Neural progenitor cell (in vitro differentiated cells): Measurements from ENCODE around the gene IL17D. TPM values are rescaled to one million over a fixed set of nuclear protein-coding genes. Genes with fewer than 3 reads are reported as not detected.

Source experiments
- DNase-seq: peaks from one replicate; pipeline ENCODE4 v3.0.0-alpha.2; 2016; ENCODE audit warnings: low spot score
- H2AFZ ChIP-seq: fragments of 200-600 bp; sonication (generic); replicated peaks from 2 replicates; pipeline ENCODE4 v1.6.1; 2016; ENCODE audit warnings: antibody characterized with exemption
- H3F3A ChIP-seq: fragments of 200-600 bp; sonication (generic); 2 replicates; pipeline ENCODE4 v1.6.1; 2016; ENCODE audit warnings: antibody characterized with exemption, low read depth
- H3K27ac ChIP-seq: fragments of 200-600 bp; sonication (generic); 2 replicates; pipeline ENCODE4 v1.5.1; 2016; ENCODE audit warnings: mild to moderate bottlenecking
- H3K27me3 ChIP-seq: fragments of 200-600 bp; sonication (generic); 2 replicates; pipeline ENCODE4 v1.6.1; 2016; ENCODE audit warnings: mild to moderate bottlenecking, moderate library complexity
- H3K36me3 ChIP-seq: fragments of 200-600 bp; sonication (generic); 2 replicates; pipeline ENCODE4 v1.5.1; 2016
- H3K4me1 ChIP-seq: fragments of 200-600 bp; sonication (generic); 2 replicates; pipeline ENCODE4 v1.6.1; 2016; ENCODE audit warnings: mixed run types
- H3K4me2 ChIP-seq: fragments of 200-600 bp; sonication (generic); 2 replicates; pipeline ENCODE4 v1.6.1; 2016
- H3K4me3 ChIP-seq: fragments of 200-600 bp; sonication (generic); 2 replicates; pipeline ENCODE4 v1.5.1; 2016
- H3K79me2 ChIP-seq: fragments of 200-600 bp; sonication (generic); 2 replicates; pipeline ENCODE4 v1.6.1; 2016; ENCODE audit warnings: low read depth
- H3K9ac ChIP-seq: fragments of 200-600 bp; sonication (generic); 2 replicates; pipeline ENCODE4 v1.6.1; 2016
- H3K9me3 ChIP-seq: fragments of 200-600 bp; sonication (generic); 2 replicates; pipeline ENCODE4 v1.5.1; 2016; ENCODE audit warnings: low read depth
- H4K20me1 ChIP-seq: fragments of 200-600 bp; sonication (generic); 2 replicates; pipeline ENCODE4 v1.6.1; 2016; ENCODE audit warnings: low read depth
- H3K27ac Mint-ChIP-seq: 3 replicates; pipeline ENCODE4 v1.8.0; 2021; ENCODE audit warnings: mixed read lengths
- H3K27me3 Mint-ChIP-seq: 2 replicates; pipeline ENCODE4 v1.8.0; 2022; ENCODE audit warnings: low read depth, mild to moderate bottlenecking, inconsistent platforms, moderate library complexity, mixed read lengths; ENCODE audit not compliant: insufficient read depth
- H3K36me3 Mint-ChIP-seq: 3 replicates; pipeline ENCODE4 v1.8.0; 2021; ENCODE audit warnings: mixed read lengths
- H3K4me1 Mint-ChIP-seq: 3 replicates; pipeline ENCODE4 v1.8.0; 2021; ENCODE audit warnings: mixed read lengths
- H3K4me3 Mint-ChIP-seq: 3 replicates; pipeline ENCODE4 v1.8.0; 2021; ENCODE audit warnings: mild to moderate bottlenecking, moderate library complexity, mixed read lengths
- H3K9me3 Mint-ChIP-seq: 3 replicates; pipeline ENCODE4 v1.8.0; 2020; ENCODE audit warnings: mixed read lengths
- EZH2 ChIP-seq: fragments of 200-600 bp; sonication (generic); IDR thresholded peaks from 2 replicates; pipeline ENCODE4 v1.6.1; 2017; ENCODE audit warnings: antibody characterized with exemption, mild to moderate bottlenecking, moderate library complexity
- EZH2phosphoT487 ChIP-seq: fragments of 200-600 bp; sonication (generic); IDR thresholded peaks from 2 replicates; pipeline ENCODE4 v1.6.1; 2017; ENCODE audit warnings: antibody characterized with exemption
- total RNA-seq: library from RNA; depleted of rRNA; stranded (reverse); fragments of >200 nt; gene quantifications from 2 replicates; pipeline ENCODE4 v1.2.3, GENCODE V29; 2015; ENCODE audit warnings: low replicate concordance
- TF ChIP-seq, protein P1 (sequence below): fragments of 200-600 bp; sonication (generic); IDR thresholded peaks from 2 replicates; pipeline ENCODE4 v1.5.1; 2017; ENCODE audit warnings: antibody characterized with exemption, mild to moderate bottlenecking

The IL17D gene
- total RNA-seq, 1 donor from 2014 or later: 1.4 TPM

GRCh38 chr13:20716951-20717350, 13.5 kb downstream of the IL17D start:
- no peaks in the 10 kb centered on the region for H3K9me3 ChIP-seq
- H3K4me3 ChIP-seq: peak overlapping the region; percentile 25
- H3K4me1 ChIP-seq: peaks cover 36% of the 10 kb centered on the region
- H3K27ac ChIP-seq: peak overlapping the region; percentile 16
- Mint-ChIP-seq H3K4me3 (peak overlapping the region; percentile 65), H3K27ac (no peak overlapping the region), H3K9me3 (no peaks in the 10 kb centered on the region), H3K36me3 (no peaks in the 10 kb centered on the region), H3K27me3 (peaks cover 17% of the 10 kb centered on the region), H3K4me1 (peaks cover 32% of the 10 kb centered on the region)
- TF ChIP-seq EZH2: no peak
- TF ChIP-seq EZH2phosphoT487: no peak
- TF ChIP-seq, protein P1, sequence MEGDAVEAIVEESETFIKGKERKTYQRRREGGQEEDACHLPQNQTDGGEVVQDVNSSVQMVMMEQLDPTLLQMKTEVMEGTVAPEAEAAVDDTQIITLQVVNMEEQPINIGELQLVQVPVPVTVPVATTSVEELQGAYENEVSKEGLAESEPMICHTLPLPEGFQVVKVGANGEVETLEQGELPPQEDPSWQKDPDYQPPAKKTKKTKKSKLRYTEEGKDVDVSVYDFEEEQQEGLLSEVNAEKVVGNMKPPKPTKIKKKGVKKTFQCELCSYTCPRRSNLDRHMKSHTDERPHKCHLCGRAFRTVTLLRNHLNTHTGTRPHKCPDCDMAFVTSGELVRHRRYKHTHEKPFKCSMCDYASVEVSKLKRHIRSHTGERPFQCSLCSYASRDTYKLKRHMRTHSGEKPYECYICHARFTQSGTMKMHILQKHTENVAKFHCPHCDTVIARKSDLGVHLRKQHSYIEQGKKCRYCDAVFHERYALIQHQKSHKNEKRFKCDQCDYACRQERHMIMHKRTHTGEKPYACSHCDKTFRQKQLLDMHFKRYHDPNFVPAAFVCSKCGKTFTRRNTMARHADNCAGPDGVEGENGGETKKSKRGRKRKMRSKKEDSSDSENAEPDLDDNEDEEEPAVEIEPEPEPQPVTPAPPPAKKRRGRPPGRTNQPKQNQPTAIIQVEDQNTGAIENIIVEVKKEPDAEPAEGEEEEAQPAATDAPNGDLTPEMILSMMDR: no peak
- H2AFZ ChIP-seq: no peak overlapping the region
- no peak overlapping the region for H3K9ac ChIP-seq
- H3K27me3 ChIP-seq: peaks cover 24% of the 10 kb centered on the region
- no peaks in the 10 kb centered on the region for H4K20me1 ChIP-seq
- peak; percentile 92 for DNase-seq
- no peaks in the 10 kb centered on the region for H3K36me3 ChIP-seq
- H3F3A ChIP-seq: peaks cover 22% of the 10 kb centered on the region
- no peaks in the 10 kb centered on the region for H3K79me2 ChIP-seq
- H3K4me2 ChIP-seq: peak overlapping the region; percentile 68

GRCh38 chr13:20717581-20718542, 14.4 kb downstream of the IL17D start:
- Mint-ChIP-seq H3K27ac (peak overlapping the region; percentile 57), H3K4me3 (no peak overlapping the region), H3K9me3 (peaks cover 2% of the 10 kb centered on the region), H3K4me1 (peaks cover 28% of the 10 kb centered on the region), H3K36me3 (no peaks in the 10 kb centered on the region), H3K27me3 (peaks cover 19% of the 10 kb centered on the region)
- DNase-seq: no peak
- H3K4me2 ChIP-seq: peak overlapping the region; percentile 68
- no peak overlapping the region for H3K27ac ChIP-seq
- H3K9me3 ChIP-seq: no peaks in the 10 kb centered on the region
- peaks cover 33% of the 10 kb centered on the region for H3K27me3 ChIP-seq
- peaks cover 34% of the 10 kb centered on the region for H3K4me1 ChIP-seq
- H2AFZ ChIP-seq: no peak overlapping the region
- no peak for TF ChIP-seq EZH2
- no peak for TF ChIP-seq EZH2phosphoT487
- TF ChIP-seq, protein P1: no peak
- H3K36me3 ChIP-seq: no peaks in the 10 kb centered on the region
- H3K9ac ChIP-seq: no peak overlapping the region
- peaks cover 22% of the 10 kb centered on the region for H3F3A ChIP-seq
- no peaks in the 10 kb centered on the region for H4K20me1 ChIP-seq
- no peaks in the 10 kb centered on the region for H3K79me2 ChIP-seq
- H3K4me3 ChIP-seq: no peak overlapping the region

DNA sequence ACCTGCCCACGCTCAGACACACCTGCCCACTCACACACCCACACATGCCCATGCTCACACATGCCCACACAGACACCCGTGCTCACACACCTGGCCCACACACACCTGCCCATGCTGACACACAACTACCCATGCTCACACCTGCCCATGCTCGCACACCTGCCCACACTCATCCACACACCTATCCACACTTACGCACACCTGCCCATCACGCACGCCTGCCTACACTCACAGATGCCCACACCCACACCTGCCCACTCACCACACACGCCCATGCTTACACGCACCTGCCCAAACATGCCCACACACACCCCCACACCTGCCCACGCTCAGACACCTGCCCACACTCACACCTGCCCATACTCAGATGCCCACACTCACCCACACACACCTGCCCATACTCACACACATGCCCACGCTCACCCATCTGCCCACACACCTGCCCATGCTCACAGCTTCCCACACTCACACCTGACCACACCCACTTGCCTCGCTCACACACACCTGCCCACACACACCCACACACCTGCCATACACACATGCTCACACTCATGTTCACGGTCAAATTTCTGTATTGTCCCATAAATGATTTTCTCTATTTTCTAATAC, 15.6 kb downstream of the IL17D start:
- TF ChIP-seq EZH2 (no peak), EZH2phosphoT487 (no peak)
- TF ChIP-seq, protein P1: no peak
- no peak overlapping the region for H3K9ac ChIP-seq
- H3K36me3 ChIP-seq: no peaks in the 10 kb centered on the region
- Mint-ChIP-seq H3K27me3 (peaks cover 14% of the 10 kb centered on the region), H3K9me3 (peaks cover 4% of the 10 kb centered on the region), H3K27ac (no peak overlapping the region), H3K36me3 (no peaks in the 10 kb centered on the region), H3K4me1 (peaks cover 16% of the 10 kb centered on the region), H3K4me3 (no peak overlapping the region)
- H4K20me1 ChIP-seq: no peaks in the 10 kb centered on the region
- peaks cover 22% of the 10 kb centered on the region for H3F3A ChIP-seq
- H3K4me1 ChIP-seq: peaks cover 23% of the 10 kb centered on the region
- H3K4me2 ChIP-seq: no peak overlapping the region
- no peak overlapping the region for H3K4me3 ChIP-seq
- peaks cover 37% of the 10 kb centered on the region for H3K27me3 ChIP-seq
- no peaks in the 10 kb centered on the region for H3K9me3 ChIP-seq
- no peaks in the 10 kb centered on the region for H3K79me2 ChIP-seq
- no peak overlapping the region for H2AFZ ChIP-seq
- no peak for DNase-seq
- H3K27ac ChIP-seq: no peak overlapping the region
